Heart left ventricle (tissue), 13 donors: ENCODE results near the gene GK2.

Experiments used
- POLR2A ChIP-seq, 2 donors: fragments of 450-650 bp; IDR thresholded peaks; one replicate each; pipeline ENCODE4 v1.6.1; 2017; ENCODE audit warnings: antibody characterized with exemption in 2 of 2, mild to moderate bottlenecking in 2 of 2, moderate library complexity in 2 of 2
- TF ChIP-seq, protein P1 (sequence below), 12 donors: fragments of 200-600 bp; sonication (generic) in 4 of 12; IDR thresholded peaks; one replicate each; pipeline versions ENCODE4 v1.5.0 to v1.8.0; 2018 to 2022; ENCODE audit warnings: antibody characterized with exemption in 12 of 12, mild to moderate bottlenecking in 5 of 12
- donor health status: ischemic (EF 13 %, LVEDD 7.1; RV severe dilation, severe dysfunction).
- donor health status: DM: no; HTN: yes; CAD: no.
- donor health status: DM: no; HTN: no; CAD: no.
- donor health status: ischemic (EF 25% LVEDD 6.9; RV normal size, moderate dysfunction).
- donor health status: ischemic (EF 25% LVEDD 5.7; RV mildly dilated, moderate dysfunction).
- donor health status: ischemic (EF 35%, LVEDD 5.7; RV mildly dilated, moderate dysfunction).
- donor health status: nonischemic (EF 11% LVEDD 7.7; RV severe dilation, severe dysfunction).
- donor health status: DM: yes; HTN: yes; CAD: no.
- donor health status: PGD.
- donor health status: ischemic (EF 29% LVEDD 5.4; RV normal size, mild dysfunction).
- donor health status: nonischemic (EF 23%, LVEDD 6.1; RV moderate dilation, normal function).

GRCh38 chr4:79445371-79445781 lies 37.3 kb upstream of the GK2 start:
- TF ChIP-seq, protein P1, sequence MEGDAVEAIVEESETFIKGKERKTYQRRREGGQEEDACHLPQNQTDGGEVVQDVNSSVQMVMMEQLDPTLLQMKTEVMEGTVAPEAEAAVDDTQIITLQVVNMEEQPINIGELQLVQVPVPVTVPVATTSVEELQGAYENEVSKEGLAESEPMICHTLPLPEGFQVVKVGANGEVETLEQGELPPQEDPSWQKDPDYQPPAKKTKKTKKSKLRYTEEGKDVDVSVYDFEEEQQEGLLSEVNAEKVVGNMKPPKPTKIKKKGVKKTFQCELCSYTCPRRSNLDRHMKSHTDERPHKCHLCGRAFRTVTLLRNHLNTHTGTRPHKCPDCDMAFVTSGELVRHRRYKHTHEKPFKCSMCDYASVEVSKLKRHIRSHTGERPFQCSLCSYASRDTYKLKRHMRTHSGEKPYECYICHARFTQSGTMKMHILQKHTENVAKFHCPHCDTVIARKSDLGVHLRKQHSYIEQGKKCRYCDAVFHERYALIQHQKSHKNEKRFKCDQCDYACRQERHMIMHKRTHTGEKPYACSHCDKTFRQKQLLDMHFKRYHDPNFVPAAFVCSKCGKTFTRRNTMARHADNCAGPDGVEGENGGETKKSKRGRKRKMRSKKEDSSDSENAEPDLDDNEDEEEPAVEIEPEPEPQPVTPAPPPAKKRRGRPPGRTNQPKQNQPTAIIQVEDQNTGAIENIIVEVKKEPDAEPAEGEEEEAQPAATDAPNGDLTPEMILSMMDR (IDR thresholded peaks at IDR 0.05) = no peak
- TF ChIP-seq POLR2A (IDR thresholded peaks at IDR 0.05) = no peak
